GM12878 (cell line): ENCODE data around the gene GALP. TPM values are rescaled to one million over a fixed set of nuclear protein-coding genes. Genes with fewer than 3 reads are reported as not detected.

ENCODE experiments used
- ATAC-seq: fragments of 200-7000 bp; cut with Tn5 transposase; 3 replicates; pipeline ENCODE4 v1.9.1; 2020; ENCODE audit warnings: mild to moderate bottlenecking, moderate library complexity
- BruUV-seq: library from RNA; stranded (reverse); fragments of 400-500 nt; replicated peaks from 2 replicates; lab custom pipeline; 2021; lab: Mats Ljungman, UMichigan
- CTCF ChIA-PET: fragments of 300-600 bp; sonication (Branson Sonifier 250); formaldehyde crosslinking; extraction: SDS; loops from one replicate; lab custom pipeline; 2021; ENCODE audit warnings: inconsistent platforms; lab: Yijun Ruan, JAX
- POLR2A ChIA-PET: fragments of 350-600 bp; formaldehyde crosslinking; extraction: SDS; loops from one replicate; lab custom pipeline; 2021; ENCODE audit warnings: inconsistent platforms; lab: Charles Lee
- RAD21 ChIA-PET: fragments of 300-600 bp; sonication (Branson Sonifier 250); formaldehyde crosslinking; loops from one replicate; lab custom pipeline; 2023; ENCODE audit warnings: antibody characterized with exemption; ENCODE audit not compliant: unreplicated experiment; lab: Charles Lee
- SMC1A ChIA-PET: fragments of 300-600 bp; sonication (Branson Sonifier 250); formaldehyde crosslinking; loops from one replicate; lab custom pipeline; 2023; ENCODE audit not compliant: unreplicated experiment, uncharacterized antibody; lab: Charles Lee
- DNase-seq: peaks from one replicate; pipeline ENCODE4 v3.0.0-alpha.2; 2011; ENCODE audit warnings: low read depth, low spot score
- FAIRE-seq: peaks from 3 replicates; lab custom pipeline; 2011; peaks lifted over from hg19 to GRCh38; lab: Jason Lieb, UNC
- H2AFZ ChIP-seq: 2 replicates; pipeline ENCODE4 v1.6.0; 2011; ENCODE audit warnings: low read depth, low read length, control low read depth; ENCODE audit not compliant: control insufficient read depth
- H3K27ac ChIP-seq: 2 replicates; pipeline ENCODE4 v1.5.1; 2011; ENCODE audit warnings: control low read depth; ENCODE audit not compliant: control insufficient read depth, insufficient read depth
- H3K27me3 ChIP-seq, 2 experiments: replicated peaks in 1 of 2; 2 replicates each; pipeline versions ENCODE4 v1.6.0 to v1.6.1; 2011; ENCODE audit warnings: low read length in 1 of 2; ENCODE audit not compliant: control insufficient read depth in 2 of 2, insufficient read depth in 2 of 2
- H3K36me3 ChIP-seq, 2 experiments: 2 replicates each; pipeline ENCODE4 v1.5.1; 2011; ENCODE audit warnings: low read length in 1 of 2; ENCODE audit not compliant: control insufficient read depth in 2 of 2, insufficient read depth in 2 of 2
- H3K4me1 ChIP-seq: 2 replicates; pipeline ENCODE4 v1.6.1; 2011; ENCODE audit warnings: mild to moderate bottlenecking, low read length, moderate library complexity, mixed read lengths; ENCODE audit not compliant: control insufficient read depth, insufficient read depth
- H3K4me2 ChIP-seq: 2 replicates; pipeline ENCODE4 v1.6.0; 2011; ENCODE audit warnings: control low read depth; ENCODE audit not compliant: control insufficient read depth, insufficient read depth
- H3K4me3 ChIP-seq: fragments of 200-600 bp; sonication (generic); 2 replicates; pipeline ENCODE4 v1.5.1; 2016
- H3K79me2 ChIP-seq: 2 replicates; pipeline ENCODE4 v1.6.0; 2011; ENCODE audit warnings: low read length; ENCODE audit not compliant: control insufficient read depth, insufficient read depth
- H3K9ac ChIP-seq: 2 replicates; pipeline ENCODE4 v1.8.0; 2011; ENCODE audit warnings: low read length, control low read depth, mixed read lengths; ENCODE audit not compliant: control insufficient read depth, insufficient read depth
- H3K9me3 ChIP-seq: replicated peaks from 3 replicates; pipeline ENCODE4 v1.5.1; 2011; ENCODE audit warnings: mild to moderate bottlenecking, low read length; ENCODE audit not compliant: control insufficient read depth, insufficient read depth
- H4K20me1 ChIP-seq: 2 replicates; pipeline ENCODE4 v1.6.0; 2011; ENCODE audit not compliant: control insufficient read depth, insufficient read depth
- ATF7 ChIP-seq: fragments of 450-650 bp; IDR thresholded peaks from 2 replicates; pipeline ENCODE4 v1.6.1; 2016; ENCODE audit warnings: low read depth, mild to moderate bottlenecking
- CREB1 ChIP-seq: IDR thresholded peaks from 2 replicates; pipeline ENCODE4 v1.6.1; 2012; ENCODE audit warnings: low read depth, mild to moderate bottlenecking, inconsistent platforms
- CREM ChIP-seq: IDR thresholded peaks from 2 replicates; pipeline ENCODE4 v1.6.1; 2014; ENCODE audit warnings: antibody characterized with exemption, low read depth
- FOXK2 ChIP-seq: fragments of 450-650 bp; IDR thresholded peaks from 2 replicates; pipeline ENCODE4 v1.6.1; 2017; ENCODE audit warnings: mild to moderate bottlenecking, moderate library complexity
- KDM1A ChIP-seq: fragments of 200-600 bp; sonication (generic); IDR thresholded peaks from 2 replicates; pipeline ENCODE4 v1.6.1; 2016; ENCODE audit warnings: borderline replicate concordance
- RAD21 ChIP-seq: IDR thresholded peaks from 2 replicates; pipeline ENCODE4 v1.6.1; 2011; ENCODE audit warnings: mild to moderate bottlenecking, low read depth, low read length, moderate library complexity; ENCODE audit not compliant: insufficient read depth
- WGBS: methylation state at CpG from one replicate; pipeline ENCODE4 v1.1.6; 2016; ENCODE audit warnings: low lambda C conversion rate; ENCODE audit not compliant: insufficient replicate concordance, insufficient coverage; ENCODE audit errors: missing lambda C conversion rate; 5-methylcytosine and 5-hydroxymethylcytosine counted together
- in situ Hi-C: fragments of 300-500 bp; cut with MboI; formaldehyde crosslinking; loops from 9 replicates; pipeline ENCODE4 v1.14.3; 2018; ENCODE audit warnings: mixed read lengths
- intact Hi-C: fragments of 100-400 bp; cut with micrococcal nuclease; formaldehyde crosslinking; loops from one replicate; pipeline ENCODE4 v1.14.2; 2022; ENCODE audit not compliant: unreplicated experiment
- polyA plus RNA-seq, 11 experiments: library from polyadenylated mRNA; depleted of rRNA in 4 of 11; unstranded in 6 of 11; stranded (reverse) in 5 of 11; fragments of >200 nt; fragmentation: Nextera tagmentation in 4 of 11; fragmentation: Illumina TruSeq in 1 of 11; extraction: Ambion mirVana in 4 of 11; extraction: Trizol in 1 of 11; gene quantifications; 1 replicate in 1 of 11; 2 replicates in 10 of 11; pipeline versions ENCODE4 v1.2.1 to v1.2.3, GENCODE V29; 2011 to 2016; ENCODE audit warnings: inconsistent platforms in 2 of 11, missing spikeins in 2 of 11, low read depth in 1 of 11
- total RNA-seq, 4 experiments: library from RNA; depleted of rRNA in 3 of 4; stranded (reverse); fragments of >200 nt in 3 of 4; fragmentation: Illumina TruSeq in 1 of 4; extraction: Trizol in 1 of 4; gene quantifications; 2 replicates each; pipeline versions ENCODE4 v1.2.1 to v1.2.3, GENCODE V29; 2013 to 2021
- TF ChIP-seq, protein P1 (sequence below): fragments of 450-650 bp; IDR thresholded peaks from 2 replicates; pipeline ENCODE4 v1.6.1; 2018; ENCODE audit warnings: borderline replicate concordance, mild to moderate bottlenecking; ENCODE audit not compliant: partially characterized antibody

The GALP gene
- total and polyA plus RNA-seq, 10 of the 15 experiments (the other 5 are each of a cell fraction or from before 2014, with no cell fraction given) = not detected

- H2AFZ ChIP-seq = no peak overlapping the region
- H3K9me3 ChIP-seq = no peaks in the 10 kb centered on the region
- WGBS = 84% methylated on average over 11 of the region's 11 CpGs
- POLR2A ChIA-PET = no interaction called here
- no peak overlapping the region for H3K27ac ChIP-seq
- RAD21 ChIA-PET = no interaction called here
- H4K20me1 ChIP-seq = no peaks in the 10 kb centered on the region
- no peak for ATAC-seq
- TF ChIP-seq KDM1A (no peak), CREB1 (no peak), CREM (no peak), ATF7 (no peak), RAD21 (no peak), FOXK2 (no peak)
- TF ChIP-seq, protein P1, sequence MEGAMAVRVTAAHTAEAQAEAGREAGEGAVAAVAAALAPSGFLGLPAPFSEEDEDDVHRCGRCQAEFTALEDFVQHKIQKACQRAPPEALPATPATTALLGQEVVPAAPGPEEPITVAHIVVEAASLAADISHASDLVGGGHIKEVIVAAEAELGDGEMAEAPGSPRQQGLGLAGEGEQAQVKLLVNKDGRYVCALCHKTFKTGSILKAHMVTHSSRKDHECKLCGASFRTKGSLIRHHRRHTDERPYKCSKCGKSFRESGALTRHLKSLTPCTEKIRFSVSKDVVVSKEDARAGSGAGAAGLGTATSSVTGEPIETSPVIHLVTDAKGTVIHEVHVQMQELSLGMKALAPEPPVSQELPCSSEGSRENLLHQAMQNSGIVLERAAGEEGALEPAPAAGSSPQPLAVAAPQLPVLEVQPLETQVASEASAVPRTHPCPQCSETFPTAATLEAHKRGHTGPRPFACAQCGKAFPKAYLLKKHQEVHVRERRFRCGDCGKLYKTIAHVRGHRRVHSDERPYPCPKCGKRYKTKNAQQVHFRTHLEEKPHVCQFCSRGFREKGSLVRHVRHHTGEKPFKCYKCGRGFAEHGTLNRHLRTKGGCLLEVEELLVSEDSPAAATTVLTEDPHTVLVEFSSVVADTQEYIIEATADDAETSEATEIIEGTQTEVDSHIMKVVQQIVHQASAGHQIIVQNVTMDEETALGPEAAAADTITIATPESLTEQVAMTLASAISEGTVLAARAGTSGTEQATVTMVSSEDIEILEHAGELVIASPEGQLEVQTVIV = no peak
- TF ChIP-seq, all 136 proteins: peak for 0
- in situ Hi-C loops = no loop called here
- ChIA-PET SMC1A (no interaction called here), CTCF (interaction anchor here (1.2 kb wide), 1 partner anchor 30 kb away, joined by 3 read pairs; no protein-coding TSS in a partner anchor)
- no peak overlapping the region for H3K9ac ChIP-seq
- no peak overlapping the region for H3K4me2 ChIP-seq
- no peak for FAIRE-seq
- H3K27me3 ChIP-seq = no peaks in the 10 kb centered on the region
- no peak overlapping the region for H3K4me3 ChIP-seq
- intact Hi-C loops = no loop called here
- no TSS peak for BruUV-seq
- no peaks in the 10 kb centered on the region for H3K79me2 ChIP-seq
- H3K4me1 ChIP-seq = no peaks in the 10 kb centered on the region
- peaks cover 9 to 11% of the 10 kb centered on the region in 2 experiments; a peak in 3 of 4 replicates for H3K36me3 ChIP-seq
- no peak for DNase-seq
Measured at GRCh38 chr19:56156768-56157167, 19.0 kb upstream of the GALP start.
